Measurements from ENCODE around the gene TMOD1.
A peak's percentile ranks its signal among the peaks of the same experiment; 100 is the strongest.

DNA sequence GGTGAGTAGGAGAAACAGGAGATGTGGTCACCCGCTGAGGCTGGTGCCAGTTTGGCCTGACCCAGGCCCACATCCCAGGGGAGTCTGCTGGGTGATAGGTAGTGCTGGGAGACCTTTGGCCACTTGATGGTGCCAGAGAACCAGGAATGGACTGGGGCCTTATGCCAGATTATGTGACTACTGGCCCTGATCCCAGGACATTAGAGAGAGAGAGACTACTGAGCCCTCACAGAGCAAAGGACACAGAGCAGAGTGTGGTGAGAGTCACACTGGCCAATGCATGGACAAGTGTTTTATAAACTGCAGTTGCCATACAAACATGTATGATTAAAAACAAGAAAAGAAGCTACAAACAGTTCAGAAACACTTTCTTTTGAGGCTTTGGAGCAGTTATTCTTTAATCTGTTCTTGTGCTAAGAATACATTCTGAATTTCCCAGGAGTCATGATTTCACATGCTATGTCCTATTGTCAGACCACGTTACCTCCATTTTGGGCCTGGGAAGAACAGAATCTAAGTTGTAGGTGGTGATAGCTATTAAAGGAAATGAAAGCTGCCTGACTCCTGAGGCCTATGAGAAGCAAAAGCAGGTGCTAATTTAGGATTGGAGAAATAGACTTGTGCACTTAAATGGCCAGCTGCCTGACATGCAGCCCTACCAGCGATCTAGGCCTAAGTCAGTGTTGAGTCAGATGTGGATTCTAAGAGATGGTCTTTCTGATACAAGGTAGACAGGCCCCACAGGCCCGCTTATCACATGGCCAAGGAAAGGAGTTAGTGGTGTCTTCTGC, 32.6 kb upstream of the TMOD1 start:
- TF ChIP-seq CTCF (IDR thresholded peaks at IDR 0.05; ENCODE audit: low read depth, low read length), result peak; percentile 91
- TF ChIP-seq EZH2phosphoT487 (IDR thresholded peaks at IDR 0.05; ENCODE audit: low read depth), result no peak

All from OCI-LY3 (cell line).